ENCODE data around the gene KY. TPM values are rescaled to one million over a fixed set of nuclear protein-coding genes. Genes with fewer than 3 reads are reported as not detected.
"Not testable (repeated sequence)": the region's sequence is repeated elsewhere in the genome, so short reads cannot be mapped to it uniquely, and the experiment has no call there.

The KY gene
- polyA plus RNA-seq, 1 donor from 2014 or later: 1.7 TPM

DNA sequence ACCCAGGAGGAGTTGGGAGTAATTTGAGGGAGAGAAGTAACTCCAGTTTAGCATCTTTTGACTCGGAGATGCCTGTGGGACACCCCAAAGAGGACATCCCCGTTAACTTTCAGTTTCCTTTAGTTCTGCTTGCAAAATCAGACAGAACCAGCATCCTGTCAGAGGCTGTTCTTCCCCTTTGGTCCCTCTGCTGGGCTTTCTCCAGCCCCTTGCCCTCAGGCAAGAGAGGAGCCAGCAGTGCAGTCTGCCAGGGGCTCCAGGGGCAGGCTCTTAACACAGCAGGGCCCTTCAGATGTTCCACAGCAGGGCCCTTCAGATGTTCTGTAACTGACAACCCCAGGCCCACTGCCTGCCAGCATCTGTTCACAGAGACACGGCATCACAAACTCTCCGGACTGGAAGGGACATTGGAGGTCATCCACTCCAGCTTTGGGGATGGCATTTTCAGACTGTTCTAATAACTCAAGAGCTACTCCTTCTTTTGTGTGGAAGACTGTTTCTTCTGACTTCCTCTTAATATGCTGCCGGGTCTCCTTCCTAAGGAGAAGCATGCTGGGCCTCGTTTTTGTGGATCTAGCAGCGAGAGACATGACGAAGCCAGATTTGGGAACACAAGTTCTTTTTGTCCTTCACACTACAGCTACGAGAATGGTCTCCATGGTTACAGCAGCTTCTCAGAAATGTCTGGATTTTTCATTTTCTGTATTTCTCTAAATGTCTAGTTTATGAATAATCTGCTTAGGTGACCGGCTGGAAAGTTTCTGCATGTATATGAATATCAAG is 51.9 kb downstream of the KY start:
- Histone ChIP-seq H3K79me2 (replicated peaks; ENCODE audit: insufficient read depth, low read length) (no peaks in the 10 kb centered on the region), H3K4me3 (ENCODE audit: low read length) (no peak overlapping the region), H3K27me3 (ENCODE audit: insufficient read depth, low read depth, low read length) (no peaks in the 10 kb centered on the region), H4K20me1 (ENCODE audit: insufficient read depth) (no peaks in the 10 kb centered on the region), H3K9me3 (ENCODE audit: low read length) (no peaks in the 10 kb centered on the region), H3K27ac (ENCODE audit: low read length) (no peak overlapping the region), H3K4me2 (ENCODE audit: low read length) (no peak overlapping the region), H3F3A (ENCODE audit: insufficient read depth, low read length, poor library complexity, severe bottlenecking) (no peaks in the 10 kb centered on the region), H3K9ac (ENCODE audit: low read length) (no peak overlapping the region), H2AFZ (ENCODE audit: low read depth, low read length) (no peak overlapping the region), H3K36me3 (ENCODE audit: insufficient read depth, low read length) (no peaks in the 10 kb centered on the region), H3K9me2 (ENCODE audit: insufficient read depth, low read length) (no peaks in the 10 kb centered on the region)
- TF ChIP-seq, protein P1, sequence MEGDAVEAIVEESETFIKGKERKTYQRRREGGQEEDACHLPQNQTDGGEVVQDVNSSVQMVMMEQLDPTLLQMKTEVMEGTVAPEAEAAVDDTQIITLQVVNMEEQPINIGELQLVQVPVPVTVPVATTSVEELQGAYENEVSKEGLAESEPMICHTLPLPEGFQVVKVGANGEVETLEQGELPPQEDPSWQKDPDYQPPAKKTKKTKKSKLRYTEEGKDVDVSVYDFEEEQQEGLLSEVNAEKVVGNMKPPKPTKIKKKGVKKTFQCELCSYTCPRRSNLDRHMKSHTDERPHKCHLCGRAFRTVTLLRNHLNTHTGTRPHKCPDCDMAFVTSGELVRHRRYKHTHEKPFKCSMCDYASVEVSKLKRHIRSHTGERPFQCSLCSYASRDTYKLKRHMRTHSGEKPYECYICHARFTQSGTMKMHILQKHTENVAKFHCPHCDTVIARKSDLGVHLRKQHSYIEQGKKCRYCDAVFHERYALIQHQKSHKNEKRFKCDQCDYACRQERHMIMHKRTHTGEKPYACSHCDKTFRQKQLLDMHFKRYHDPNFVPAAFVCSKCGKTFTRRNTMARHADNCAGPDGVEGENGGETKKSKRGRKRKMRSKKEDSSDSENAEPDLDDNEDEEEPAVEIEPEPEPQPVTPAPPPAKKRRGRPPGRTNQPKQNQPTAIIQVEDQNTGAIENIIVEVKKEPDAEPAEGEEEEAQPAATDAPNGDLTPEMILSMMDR (IDR thresholded peaks at IDR 0.05; ENCODE audit: poor library complexity, severe bottlenecking): no peak
- TF ChIP-seq TAF1 (IDR thresholded peaks at IDR 0.05; ENCODE audit: low read depth): no peak

DNA sequence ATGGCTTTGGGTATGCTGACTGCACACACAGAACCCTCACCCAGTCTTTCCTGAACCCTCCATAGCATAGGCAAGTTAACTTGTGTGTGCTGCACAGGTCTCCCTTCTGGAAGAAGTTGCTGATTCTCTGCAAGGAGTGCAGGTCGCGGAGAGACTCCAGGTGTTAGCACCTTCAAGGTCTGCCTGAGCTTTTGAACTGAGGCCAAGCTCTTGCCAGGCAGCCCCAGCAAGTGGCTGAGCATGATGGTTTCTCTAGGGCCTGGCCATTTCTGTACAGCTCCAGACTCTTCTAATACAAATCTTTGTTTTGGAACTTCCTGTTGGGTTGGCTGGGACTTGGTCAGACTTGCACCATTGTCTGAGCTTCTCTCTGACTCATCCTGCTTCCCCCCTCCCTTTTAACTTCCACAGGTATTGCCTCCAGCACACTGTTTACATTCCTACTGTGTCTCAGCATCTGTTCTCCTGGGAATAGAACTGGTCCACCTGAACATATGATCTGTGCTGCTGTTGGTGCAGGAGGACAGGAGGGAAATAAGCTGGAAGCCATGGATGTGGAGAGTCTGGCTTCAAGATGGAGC is 53.3 kb downstream of the KY start:
- Histone ChIP-seq H4K20me1 (ENCODE audit: insufficient read depth) (no peaks in the 10 kb centered on the region), H3F3A (ENCODE audit: insufficient read depth, low read length, poor library complexity, severe bottlenecking) (no peaks in the 10 kb centered on the region), H3K27ac (ENCODE audit: low read length) (no peak overlapping the region), H3K27me3 (ENCODE audit: insufficient read depth, low read depth, low read length) (no peaks in the 10 kb centered on the region), H3K4me2 (ENCODE audit: low read length) (no peak overlapping the region), H3K9me2 (ENCODE audit: insufficient read depth, low read length) (no peaks in the 10 kb centered on the region), H3K4me3 (ENCODE audit: low read length) (no peak overlapping the region), H3K79me2 (replicated peaks; ENCODE audit: insufficient read depth, low read length) (no peaks in the 10 kb centered on the region), H3K9me3 (ENCODE audit: low read length) (no peaks in the 10 kb centered on the region), H3K9ac (ENCODE audit: low read length) (no peak overlapping the region), H3K36me3 (ENCODE audit: insufficient read depth, low read length) (no peaks in the 10 kb centered on the region), H2AFZ (ENCODE audit: low read depth, low read length) (no peak overlapping the region)
- no peak for TF ChIP-seq EZH2 (IDR thresholded peaks at IDR 0.05; ENCODE audit: borderline replicate concordance, insufficient read depth, low read length, poor library complexity, severe bottlenecking)
- TF ChIP-seq MXI1 (conservative IDR thresholded peaks at IDR 0.05; ENCODE audit: poor library complexity, severe bottlenecking): no peak
- TF ChIP-seq EP300 (conservative IDR thresholded peaks at IDR 0.05; ENCODE audit: poor library complexity, severe bottlenecking): no peak
- TF ChIP-seq RAD21 (conservative IDR thresholded peaks at IDR 0.05): no peak
- TF ChIP-seq, protein P2, sequence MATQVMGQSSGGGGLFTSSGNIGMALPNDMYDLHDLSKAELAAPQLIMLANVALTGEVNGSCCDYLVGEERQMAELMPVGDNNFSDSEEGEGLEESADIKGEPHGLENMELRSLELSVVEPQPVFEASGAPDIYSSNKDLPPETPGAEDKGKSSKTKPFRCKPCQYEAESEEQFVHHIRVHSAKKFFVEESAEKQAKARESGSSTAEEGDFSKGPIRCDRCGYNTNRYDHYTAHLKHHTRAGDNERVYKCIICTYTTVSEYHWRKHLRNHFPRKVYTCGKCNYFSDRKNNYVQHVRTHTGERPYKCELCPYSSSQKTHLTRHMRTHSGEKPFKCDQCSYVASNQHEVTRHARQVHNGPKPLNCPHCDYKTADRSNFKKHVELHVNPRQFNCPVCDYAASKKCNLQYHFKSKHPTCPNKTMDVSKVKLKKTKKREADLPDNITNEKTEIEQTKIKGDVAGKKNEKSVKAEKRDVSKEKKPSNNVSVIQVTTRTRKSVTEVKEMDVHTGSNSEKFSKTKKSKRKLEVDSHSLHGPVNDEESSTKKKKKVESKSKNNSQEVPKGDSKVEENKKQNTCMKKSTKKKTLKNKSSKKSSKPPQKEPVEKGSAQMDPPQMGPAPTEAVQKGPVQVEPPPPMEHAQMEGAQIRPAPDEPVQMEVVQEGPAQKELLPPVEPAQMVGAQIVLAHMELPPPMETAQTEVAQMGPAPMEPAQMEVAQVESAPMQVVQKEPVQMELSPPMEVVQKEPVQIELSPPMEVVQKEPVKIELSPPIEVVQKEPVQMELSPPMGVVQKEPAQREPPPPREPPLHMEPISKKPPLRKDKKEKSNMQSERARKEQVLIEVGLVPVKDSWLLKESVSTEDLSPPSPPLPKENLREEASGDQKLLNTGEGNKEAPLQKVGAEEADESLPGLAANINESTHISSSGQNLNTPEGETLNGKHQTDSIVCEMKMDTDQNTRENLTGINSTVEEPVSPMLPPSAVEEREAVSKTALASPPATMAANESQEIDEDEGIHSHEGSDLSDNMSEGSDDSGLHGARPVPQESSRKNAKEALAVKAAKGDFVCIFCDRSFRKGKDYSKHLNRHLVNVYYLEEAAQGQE (IDR thresholded peaks at IDR 0.05; ENCODE audit: borderline replicate concordance): no peak
- no peak for TF ChIP-seq POLR2AphosphoS5 (IDR thresholded peaks at IDR 0.05)
- TF ChIP-seq, protein P1 (IDR thresholded peaks at IDR 0.05; ENCODE audit: poor library complexity, severe bottlenecking): no peak
- no peak for TF ChIP-seq TAF1 (IDR thresholded peaks at IDR 0.05; ENCODE audit: low read depth)
- no peak for TF ChIP-seq SMC3 (conservative IDR thresholded peaks at IDR 0.05; ENCODE audit: poor library complexity)

- H3K4me3 ChIP-seq (ENCODE audit: low read length); H3K36me3 ChIP-seq (ENCODE audit: insufficient read depth, low read length); H3F3A ChIP-seq (ENCODE audit: insufficient read depth, low read length, poor library complexity, severe bottlenecking); H3K9ac ChIP-seq (ENCODE audit: low read length); H3K79me2 ChIP-seq (replicated peaks; ENCODE audit: insufficient read depth, low read length); H3K9me2 ChIP-seq (ENCODE audit: insufficient read depth, low read length); H3K4me2 ChIP-seq (ENCODE audit: low read length); H4K20me1 ChIP-seq (ENCODE audit: insufficient read depth); H3K27me3 ChIP-seq (ENCODE audit: insufficient read depth, low read depth, low read length); H3K27ac ChIP-seq (ENCODE audit: low read length); H2AFZ ChIP-seq (ENCODE audit: low read depth, low read length); H3K9me3 ChIP-seq (ENCODE audit: low read length): not testable (repeated sequence)
Observed at GRCh38 chr3:134594986-134595385, 55.8 kb downstream of the KY start.
